Esophagus squamous epithelium (tissue), 5 donors: Measurements from ENCODE around the gene UBE2F. TPM values are rescaled to one million over a fixed set of nuclear protein-coding genes. Genes with fewer than 3 reads are reported as not detected.

ENCODE experiments used
- DNase-seq: peaks from one replicate; lab custom pipeline; 2025; lab: John Stamatoyannopoulos, UW
- H3K27ac ChIP-seq, 4 donors: fragments of 200-600 bp; sonication (generic); one replicate each; pipeline ENCODE4 v1.5.1; 2016 to 2019; ENCODE audit warnings: mild to moderate bottlenecking in 1 of 4
- H3K27me3 ChIP-seq, 4 donors: fragments of 200-600 bp; sonication (generic); 1 replicate in 3 of 4; 2 replicates in 1 of 4; pipeline versions ENCODE4 v1.5.1 to v1.6.0; 2017 to 2021; ENCODE audit warnings: antibody characterized with exemption in 1 of 4
- H3K36me3 ChIP-seq, 3 donors: fragments of 200-600 bp; sonication (generic); one replicate each; pipeline ENCODE4 v1.5.1; 2016 to 2019
- H3K4me1 ChIP-seq, 3 donors: fragments of 200-600 bp; sonication (generic); one replicate each; pipeline ENCODE4 v1.5.1; 2017 to 2019
- H3K4me3 ChIP-seq, 4 donors: fragments of 200-600 bp; sonication (generic); 1 replicate in 3 of 4; 2 replicates in 1 of 4; pipeline ENCODE4 v1.5.1; 2016 to 2019; ENCODE audit warnings: mild to moderate bottlenecking in 2 of 4, moderate library complexity in 1 of 4
- H3K9me3 ChIP-seq, 3 donors: fragments of 200-600 bp; sonication (generic); one replicate each; pipeline ENCODE4 v1.5.1; 2016 to 2019
- POLR2A ChIP-seq, 4 donors: fragments of 450-650 bp; IDR thresholded peaks; one replicate each; pipeline ENCODE4 v1.6.1; 2017; ENCODE audit warnings: antibody characterized with exemption in 4 of 4, mild to moderate bottlenecking in 4 of 4, moderate library complexity in 3 of 4
- WGBS, 2 donors: methylation state at CpG; one replicate each; pipeline ENCODE4 v1.1.5; 2018; 5-methylcytosine and 5-hydroxymethylcytosine counted together
- intact Hi-C: fragments of 100-400 bp; cut with DNase I; formaldehyde crosslinking; loops from one replicate; pipeline ENCODE4 v1.15.0; 2022
- total RNA-seq, 4 donors: library from RNA; depleted of rRNA; stranded (reverse); fragments of >200 nt; gene quantifications; one replicate each; pipeline ENCODE4 v1.1.0, GENCODE V29; 2016
- TF ChIP-seq, protein P1 (sequence below), 6 experiments: fragments of 450-650 bp in 4 of 6; fragments of 200-600 bp in 2 of 6; sonication (generic) in 2 of 6; IDR thresholded peaks; one replicate each; pipeline ENCODE4 v1.5.1; 2016 to 2019; ENCODE audit warnings: antibody characterized with exemption in 6 of 6, mild to moderate bottlenecking in 4 of 6, moderate library complexity in 4 of 6
- donor health status: DM: yes; HTN: yes; CAD: no.

UBE2F gene
- total RNA-seq, 4 donors from 2014 or later, result 54.9 to 84.7 (median 64.8) TPM

DNA sequence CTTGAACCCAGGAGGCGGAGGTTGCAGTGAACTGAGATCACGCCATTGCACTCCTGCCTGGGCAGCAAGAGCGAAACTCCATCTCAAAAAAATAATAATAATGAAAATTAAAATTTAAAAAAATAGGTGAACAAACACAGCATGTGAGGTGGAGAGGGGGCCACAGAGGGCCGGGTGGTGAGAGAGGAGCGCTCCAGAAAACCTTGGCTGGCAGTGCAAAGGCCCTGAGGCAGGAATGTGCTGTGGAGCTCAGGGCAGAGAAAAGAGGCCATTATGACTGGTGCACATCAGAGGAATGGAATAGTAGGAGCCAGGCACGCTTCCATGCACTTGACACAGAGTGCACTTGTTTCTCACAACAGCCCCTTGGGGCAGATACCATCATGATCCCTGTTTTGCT lies 72.3 kb downstream of the UBE2F start:
- Histone ChIP-seq H3K36me3 (peaks cover 11 to 92% (median 13%) of the 10 kb centered on the region in 3 donors), H3K4me1 (peaks cover 0 to 24% (median 4%) of the 10 kb centered on the region in 3 donors), H3K27ac (no peak overlapping the region), H3K4me3 (no peak overlapping the region), H3K27me3 (no peaks in the 10 kb centered on the region), H3K9me3 (no peaks in the 10 kb centered on the region)
- intact Hi-C loops, result no loop called here
- no peak for TF ChIP-seq POLR2A (IDR thresholded peaks at IDR 0.05)
- TF ChIP-seq, protein P1, sequence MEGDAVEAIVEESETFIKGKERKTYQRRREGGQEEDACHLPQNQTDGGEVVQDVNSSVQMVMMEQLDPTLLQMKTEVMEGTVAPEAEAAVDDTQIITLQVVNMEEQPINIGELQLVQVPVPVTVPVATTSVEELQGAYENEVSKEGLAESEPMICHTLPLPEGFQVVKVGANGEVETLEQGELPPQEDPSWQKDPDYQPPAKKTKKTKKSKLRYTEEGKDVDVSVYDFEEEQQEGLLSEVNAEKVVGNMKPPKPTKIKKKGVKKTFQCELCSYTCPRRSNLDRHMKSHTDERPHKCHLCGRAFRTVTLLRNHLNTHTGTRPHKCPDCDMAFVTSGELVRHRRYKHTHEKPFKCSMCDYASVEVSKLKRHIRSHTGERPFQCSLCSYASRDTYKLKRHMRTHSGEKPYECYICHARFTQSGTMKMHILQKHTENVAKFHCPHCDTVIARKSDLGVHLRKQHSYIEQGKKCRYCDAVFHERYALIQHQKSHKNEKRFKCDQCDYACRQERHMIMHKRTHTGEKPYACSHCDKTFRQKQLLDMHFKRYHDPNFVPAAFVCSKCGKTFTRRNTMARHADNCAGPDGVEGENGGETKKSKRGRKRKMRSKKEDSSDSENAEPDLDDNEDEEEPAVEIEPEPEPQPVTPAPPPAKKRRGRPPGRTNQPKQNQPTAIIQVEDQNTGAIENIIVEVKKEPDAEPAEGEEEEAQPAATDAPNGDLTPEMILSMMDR (IDR thresholded peaks at IDR 0.05), result no peak
- WGBS, 2 donors, result 81 to 97% methylated on average over 6 of the region's 6 CpGs
- DNase-seq, result no peak

DNA sequence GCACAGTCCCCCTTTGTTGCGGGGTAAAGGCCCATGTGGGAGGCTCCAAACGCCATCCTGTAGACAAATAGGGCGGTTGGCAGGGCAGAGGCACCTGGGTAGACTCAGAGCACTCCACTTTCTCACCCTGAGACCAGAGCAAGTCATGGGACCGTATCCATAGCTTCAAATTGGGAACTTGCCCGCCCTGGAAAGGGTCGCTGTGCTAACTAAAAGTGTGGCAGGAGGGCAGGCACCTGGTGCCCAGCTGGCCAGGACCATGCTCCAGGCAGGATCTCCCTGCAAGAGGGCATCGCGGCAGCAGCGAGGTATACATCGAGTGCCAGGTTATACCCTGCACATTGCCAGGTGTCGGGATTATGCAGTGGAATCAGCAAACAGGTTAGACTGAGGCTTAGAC lies 73.2 kb downstream of the UBE2F start:
- intact Hi-C loops, result no loop called here
- no peak for DNase-seq
- Histone ChIP-seq H3K36me3 (peaks cover 10 to 92% (median 13%) of the 10 kb centered on the region in 3 donors), H3K27me3 (no peaks in the 10 kb centered on the region), H3K4me3 (no peak overlapping the region), H3K9me3 (no peaks in the 10 kb centered on the region), H3K27ac (no peak overlapping the region), H3K4me1 (peaks cover 0 to 20% (median 4%) of the 10 kb centered on the region in 3 donors)
- no peak for TF ChIP-seq POLR2A (IDR thresholded peaks at IDR 0.05)
- TF ChIP-seq, protein P1 (IDR thresholded peaks at IDR 0.05), result no peak
- WGBS, 2 donors, result 92 to 93% methylated on average over 5 to 8 of the region's 11 CpGs

DNA sequence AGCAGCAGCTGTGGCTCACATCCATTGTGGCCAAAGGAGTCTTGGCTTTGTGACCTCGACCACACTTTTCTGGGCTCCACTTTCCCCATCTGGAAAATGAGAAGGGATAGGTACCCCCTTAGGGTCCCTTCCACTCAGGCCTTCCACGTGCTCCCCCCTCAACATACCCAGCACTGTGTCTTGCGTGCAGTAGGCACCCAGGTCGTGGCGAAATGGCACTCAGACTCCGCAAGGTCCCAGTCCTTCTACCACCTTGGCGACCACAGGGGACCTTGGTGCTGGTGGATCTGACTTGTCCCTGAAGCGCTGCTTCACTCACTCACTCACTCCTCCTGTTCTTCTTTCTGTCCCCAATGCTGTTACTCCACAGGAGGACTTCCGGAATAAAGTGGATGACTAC lies 74.1 kb downstream of the UBE2F start:
- Histone ChIP-seq H3K4me3 (no peak overlapping the region), H3K4me1 (peaks cover 0 to 20% (median 4%) of the 10 kb centered on the region in 3 donors), H3K36me3 (peaks cover 8 to 86% (median 13%) of the 10 kb centered on the region in 3 donors), H3K27ac (no peak overlapping the region), H3K27me3 (no peaks in the 10 kb centered on the region), H3K9me3 (no peaks in the 10 kb centered on the region)
- intact Hi-C loops, result no loop called here
- TF ChIP-seq, protein P1 (IDR thresholded peaks at IDR 0.05), result no peak
- no peak for TF ChIP-seq POLR2A (IDR thresholded peaks at IDR 0.05)
- no peak for DNase-seq
- 86 to 95% methylated on average over 8 to 9 of the region's 9 CpGs for WGBS, 2 donors

DNA sequence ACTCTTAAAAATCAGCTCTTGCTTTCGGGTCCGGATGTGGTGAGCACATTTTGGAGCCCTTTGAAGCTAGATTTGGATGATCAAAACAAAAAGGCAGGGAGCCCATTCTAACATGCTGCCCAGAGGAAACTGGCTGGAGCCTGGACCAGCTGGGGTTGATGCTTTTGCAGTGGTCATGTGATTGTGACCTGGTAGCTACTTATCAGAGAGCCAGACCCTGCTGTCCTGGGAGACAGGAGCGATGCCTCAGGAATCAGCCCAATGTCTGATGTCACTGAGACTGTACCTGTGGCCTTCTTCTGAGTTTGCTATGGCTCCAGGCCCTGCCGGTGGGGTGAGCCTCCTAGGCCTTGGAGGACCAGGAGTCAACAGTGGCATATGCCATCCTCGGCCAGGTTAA lies 75.3 kb downstream of the UBE2F start:
- DNase-seq, result no peak
- WGBS, 2 donors, result 79 to 86% methylated on average over 3 to 5 of the region's 5 CpGs
- peaks cover 8 to 82% (median 11%) of the 10 kb centered on the region in 3 donors for H3K36me3 ChIP-seq

DNA sequence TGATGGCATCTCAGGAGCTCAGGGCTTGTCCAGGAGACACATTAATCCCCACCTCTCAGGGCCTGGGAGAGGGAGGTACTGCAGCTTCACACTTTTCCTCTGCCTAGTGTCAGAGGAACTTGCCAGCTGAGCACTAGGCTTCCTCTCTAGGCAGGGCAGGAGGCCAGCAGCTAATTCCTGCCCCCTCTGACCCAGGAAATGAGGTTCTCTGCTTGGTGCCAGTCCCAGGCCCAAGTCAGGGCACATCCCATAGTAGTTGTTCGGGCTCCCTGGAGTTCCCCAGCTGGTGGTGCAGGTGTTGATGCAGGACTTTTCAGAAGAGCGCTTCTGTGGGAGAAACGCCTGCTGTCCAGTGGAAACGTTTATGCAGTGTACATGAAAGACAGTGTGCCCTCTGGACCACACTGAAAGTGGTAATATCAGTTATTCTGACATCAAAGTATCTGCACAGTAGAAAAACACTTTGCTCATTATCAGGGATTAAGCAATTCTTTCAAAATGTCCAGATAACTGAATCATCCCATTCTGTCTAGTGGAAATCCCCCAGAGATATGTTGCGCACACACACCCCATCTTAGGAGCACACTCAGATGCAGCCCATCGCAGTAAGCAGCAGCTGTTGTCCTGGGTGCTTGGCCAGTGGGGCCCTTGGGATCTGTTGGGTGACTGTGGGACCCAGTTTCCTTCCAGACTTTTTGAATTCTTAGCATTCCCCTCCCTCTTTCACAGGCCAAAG lies 76.2 kb downstream of the UBE2F start:
- no peak for TF ChIP-seq POLR2A (IDR thresholded peaks at IDR 0.05)
- TF ChIP-seq, protein P1 (IDR thresholded peaks at IDR 0.05), result no peak
- intact Hi-C loops, result no loop called here
- Histone ChIP-seq H3K27me3 (no peaks in the 10 kb centered on the region), H3K9me3 (no peaks in the 10 kb centered on the region), H3K36me3 (peaks cover 2 to 73% (median 8%) of the 10 kb centered on the region in 3 donors), H3K4me3 (no peak overlapping the region), H3K4me1 (peaks cover 0 to 20% (median 4%) of the 10 kb centered on the region in 3 donors), H3K27ac (peak overlapping the region in 2 of 4 donors; percentile 16 to 40)
- no peak for DNase-seq
- 40 to 45% methylated on average over 3 to 4 of the region's 6 CpGs for WGBS, 2 donors

More for the DNA sequence above, 75.3 kb downstream of the UBE2F start:
- H3K27me3 ChIP-seq, result no peaks in the 10 kb centered on the region
- intact Hi-C loops, result no loop called here
- no peaks in the 10 kb centered on the region for H3K9me3 ChIP-seq
- no peak for TF ChIP-seq POLR2A (IDR thresholded peaks at IDR 0.05)
- TF ChIP-seq, protein P1 (IDR thresholded peaks at IDR 0.05), result no peak
- H3K4me3 ChIP-seq, result no peak overlapping the region
- H3K4me1 ChIP-seq, result peaks cover 0 to 20% (median 4%) of the 10 kb centered on the region in 3 donors
- H3K27ac ChIP-seq, result peak overlapping the region in 1 of 4 donors; percentile 40
